ENCODE data around the gene NDUFV2.

Gene NDUFV2

DNA sequence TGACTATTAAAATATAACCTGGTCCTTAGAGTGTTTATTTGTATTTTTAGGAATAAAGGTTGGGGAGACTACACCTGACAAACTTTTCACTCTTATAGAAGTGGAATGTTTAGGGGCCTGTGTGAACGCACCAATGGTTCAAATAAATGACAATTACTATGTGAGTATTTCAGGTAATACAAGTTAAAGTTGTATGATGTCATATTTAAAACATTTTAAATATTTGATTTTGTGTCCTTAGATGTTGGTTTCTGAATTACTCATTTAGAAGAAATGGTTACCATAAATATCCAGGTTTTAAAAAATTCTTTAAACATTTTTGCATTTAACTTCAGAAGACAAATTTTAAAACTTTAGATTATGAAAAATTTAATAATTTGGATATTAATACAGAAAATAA is 22.3 kb downstream of the NDUFV2 start:
- DNase-seq, result no peak

DNA sequence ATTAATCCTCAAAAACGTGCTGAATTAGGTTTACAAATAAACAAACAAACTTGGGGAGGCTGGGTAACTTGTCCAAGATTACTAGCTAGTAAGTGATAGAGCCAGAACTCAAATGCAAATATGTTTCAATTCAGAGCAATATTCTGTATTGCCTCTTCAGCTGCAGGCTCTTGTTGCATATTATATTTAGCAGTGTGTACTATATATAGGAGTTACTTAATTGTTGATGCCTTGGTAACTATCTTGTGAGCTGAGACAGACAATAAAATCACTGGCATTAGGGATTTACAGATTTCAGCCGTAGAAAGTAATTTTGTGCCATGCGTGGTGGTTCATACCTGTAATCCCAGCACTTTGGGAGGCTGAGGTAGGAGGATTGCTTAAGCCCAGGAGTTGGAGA is 23.8 kb downstream of the NDUFV2 start:
- DNase-seq, result no peak

DNA sequence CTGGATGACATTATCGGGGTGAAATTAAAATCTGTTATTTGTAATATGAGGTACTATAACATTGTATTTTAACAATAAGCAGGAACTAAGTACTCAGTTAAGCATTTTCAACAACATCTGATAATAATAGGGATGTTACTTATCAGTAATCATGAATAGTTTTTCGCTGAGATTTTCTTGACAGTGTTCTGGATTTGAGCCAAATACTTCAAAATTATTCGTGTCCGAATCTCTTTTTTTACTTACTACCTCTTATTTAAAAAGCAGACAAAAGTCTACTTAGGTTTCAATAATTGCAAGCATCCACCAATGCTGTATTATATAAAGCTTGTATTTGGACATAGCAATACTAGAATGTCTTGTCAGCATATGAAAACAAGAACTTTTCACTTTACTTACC is 27.7 kb downstream of the NDUFV2 start:
- DNase-seq, result no peak

DNA sequence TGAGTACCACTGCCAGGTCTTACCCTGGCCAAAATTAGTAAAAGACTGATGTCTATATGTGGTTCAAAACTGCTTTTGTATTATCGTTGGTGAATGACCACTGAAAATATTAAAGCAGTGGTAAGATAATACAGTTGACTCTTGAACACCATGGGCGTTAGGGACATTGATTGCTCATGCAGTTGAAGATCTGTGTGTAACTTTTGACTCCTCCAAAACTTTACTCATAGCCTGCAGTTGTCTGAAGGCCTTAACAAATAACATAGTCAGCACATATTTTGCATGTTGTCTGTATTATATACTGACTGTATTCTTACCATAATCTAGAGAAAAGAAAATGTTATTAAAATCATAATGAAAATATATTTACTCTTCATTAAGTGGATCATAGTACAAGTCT is 28.3 kb downstream of the NDUFV2 start:
- no peak for DNase-seq

DNA sequence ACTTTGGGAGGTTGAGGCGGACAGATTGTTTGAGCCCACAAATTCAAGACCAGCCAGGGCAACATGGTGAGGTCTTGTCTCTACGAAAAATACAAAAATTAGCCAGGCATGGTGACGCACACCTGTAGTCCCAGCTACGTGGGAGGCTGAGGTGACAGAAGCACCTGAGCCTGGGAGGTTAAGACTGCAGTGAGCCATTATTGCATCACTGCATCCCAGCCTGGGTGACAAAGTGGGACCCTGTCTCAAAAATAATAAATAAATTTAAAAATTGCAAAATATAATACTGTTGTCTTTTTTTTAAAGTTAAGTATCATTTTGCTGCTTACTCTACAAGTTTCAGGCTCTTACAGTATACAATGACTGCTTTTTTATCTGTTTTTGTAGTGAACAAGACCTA is 30.1 kb downstream of the NDUFV2 start:
- DNase-seq, result no peak

DNA sequence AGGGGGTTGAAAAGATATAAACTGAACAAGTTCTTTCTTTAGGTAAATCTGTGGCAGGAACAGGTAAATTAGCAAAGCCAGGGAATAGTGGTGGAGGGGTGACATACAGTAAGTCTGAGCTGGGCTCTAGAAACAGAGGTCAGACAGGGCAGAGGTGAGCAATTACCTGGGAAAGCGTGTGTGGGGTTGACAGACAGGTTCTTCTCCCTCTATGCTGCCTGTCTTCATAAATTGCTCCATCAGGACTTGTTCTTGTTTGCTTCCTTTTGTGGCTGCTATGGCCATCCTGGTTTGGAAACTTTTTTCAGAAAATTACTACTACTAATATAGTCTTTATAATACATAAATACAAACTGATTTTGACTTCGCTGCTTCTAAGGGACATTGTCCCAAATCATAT is 30.7 kb downstream of the NDUFV2 start:
- no peak for DNase-seq

DNA sequence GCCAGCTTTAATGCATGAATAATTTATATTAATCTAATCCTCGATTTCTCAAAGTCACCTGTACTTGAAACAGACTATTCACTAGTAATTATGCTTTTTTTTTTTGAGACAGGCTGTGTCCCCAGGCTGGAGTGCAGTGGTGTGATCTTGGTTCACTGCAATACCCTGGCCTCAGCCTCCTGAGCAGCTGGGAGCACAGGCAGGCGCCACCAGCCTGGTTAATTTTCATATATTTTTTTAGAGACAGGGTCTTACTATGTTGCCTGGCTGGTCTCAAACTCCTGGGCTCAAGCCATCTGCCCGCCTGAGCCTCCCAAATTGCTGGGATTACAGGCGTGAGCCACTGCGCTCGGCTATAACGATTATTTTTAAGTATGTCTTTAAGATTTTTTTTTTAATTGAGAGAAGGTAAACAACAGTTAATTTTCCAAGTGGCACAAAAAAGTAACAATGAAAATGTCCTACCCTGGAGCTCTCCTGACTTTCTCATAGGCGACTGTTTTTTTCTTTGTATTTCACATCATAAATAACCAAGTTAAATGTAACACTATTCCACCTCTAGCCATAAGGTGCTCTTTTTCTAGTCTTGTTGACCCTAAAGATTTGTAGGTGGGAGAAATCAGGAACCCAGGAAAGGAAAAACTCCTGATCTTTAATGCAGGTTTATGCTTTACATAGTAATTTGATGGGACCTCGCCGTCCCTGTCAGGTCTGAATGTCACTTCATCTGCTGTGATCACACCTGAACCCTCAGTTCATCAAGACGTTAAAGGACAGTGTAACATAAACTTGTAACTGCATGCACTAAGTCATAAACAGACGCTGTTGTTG is 32.8 kb downstream of the NDUFV2 start:
- DNase-seq, result no peak

DNA sequence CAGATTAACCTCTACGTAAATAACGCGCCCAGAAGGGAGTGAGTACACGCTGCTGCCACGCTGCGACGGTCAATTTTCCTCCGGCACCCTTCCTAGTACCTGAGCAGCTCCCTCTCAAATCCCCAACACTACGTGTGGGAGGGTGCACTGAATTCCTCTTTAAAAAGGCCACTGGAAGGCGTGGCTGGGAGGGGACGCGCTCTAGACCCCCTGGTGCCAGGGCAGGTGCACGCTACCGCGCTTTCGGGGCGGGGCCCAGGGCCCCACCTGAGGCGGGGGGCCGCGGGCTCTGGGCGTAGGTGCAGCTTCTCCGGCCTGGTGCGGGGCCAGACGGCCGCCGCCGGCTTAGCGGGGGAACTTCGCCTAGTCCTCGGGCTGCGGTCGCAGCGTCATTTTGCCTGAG is 33.4 kb downstream of the NDUFV2 start:
- no peak for DNase-seq

DNA sequence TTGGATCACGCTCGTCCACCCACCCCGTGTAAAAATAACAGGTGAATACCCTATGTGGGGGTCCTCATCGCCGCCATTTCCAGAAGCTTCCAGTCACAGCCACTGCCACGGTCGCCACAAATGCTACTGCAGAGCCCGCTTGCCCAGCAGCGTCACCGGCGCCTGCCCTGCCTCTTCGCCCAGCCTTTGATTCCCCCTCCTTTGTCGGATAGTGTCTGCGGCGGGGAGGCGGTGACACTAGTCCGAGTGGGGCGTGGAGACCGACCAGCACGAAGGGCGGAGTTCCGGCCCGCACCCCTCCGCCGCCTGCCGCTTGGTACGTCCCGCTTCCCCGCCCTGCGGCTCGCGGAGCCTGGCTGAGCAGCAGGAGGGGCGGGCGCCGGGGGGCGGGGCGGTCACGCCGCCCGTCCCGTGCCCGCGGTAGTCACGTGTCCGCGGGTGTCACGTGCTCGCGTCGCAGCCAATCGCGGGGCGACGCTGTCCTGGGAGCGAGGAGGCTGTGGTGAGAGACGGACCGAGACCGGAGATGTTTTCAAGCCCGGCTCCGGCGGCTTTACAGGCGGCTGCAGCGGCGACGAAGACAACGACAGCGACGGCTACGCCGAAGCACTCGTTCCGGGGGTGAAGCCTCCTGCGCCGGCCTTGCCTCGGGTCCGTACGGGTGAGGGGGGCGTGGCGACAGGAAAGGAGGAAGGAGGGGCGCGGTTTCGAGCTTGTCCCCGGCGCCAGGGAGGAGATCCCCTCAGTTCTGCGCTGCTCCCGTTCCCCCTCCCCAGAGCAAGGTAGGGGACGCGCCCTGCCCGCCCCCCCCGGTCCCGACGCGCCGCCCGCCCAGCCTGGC is 34.0 kb downstream of the NDUFV2 start, which contains the start of gene ANKRD12:
TSS of gene ANKRD12 (plus strand) at position 467 of the 841 bp plus-strand sequence. CDS start 45,652 bp downstream, outside the sequence.
- DNase-seq, result peak; percentile 97

DNA sequence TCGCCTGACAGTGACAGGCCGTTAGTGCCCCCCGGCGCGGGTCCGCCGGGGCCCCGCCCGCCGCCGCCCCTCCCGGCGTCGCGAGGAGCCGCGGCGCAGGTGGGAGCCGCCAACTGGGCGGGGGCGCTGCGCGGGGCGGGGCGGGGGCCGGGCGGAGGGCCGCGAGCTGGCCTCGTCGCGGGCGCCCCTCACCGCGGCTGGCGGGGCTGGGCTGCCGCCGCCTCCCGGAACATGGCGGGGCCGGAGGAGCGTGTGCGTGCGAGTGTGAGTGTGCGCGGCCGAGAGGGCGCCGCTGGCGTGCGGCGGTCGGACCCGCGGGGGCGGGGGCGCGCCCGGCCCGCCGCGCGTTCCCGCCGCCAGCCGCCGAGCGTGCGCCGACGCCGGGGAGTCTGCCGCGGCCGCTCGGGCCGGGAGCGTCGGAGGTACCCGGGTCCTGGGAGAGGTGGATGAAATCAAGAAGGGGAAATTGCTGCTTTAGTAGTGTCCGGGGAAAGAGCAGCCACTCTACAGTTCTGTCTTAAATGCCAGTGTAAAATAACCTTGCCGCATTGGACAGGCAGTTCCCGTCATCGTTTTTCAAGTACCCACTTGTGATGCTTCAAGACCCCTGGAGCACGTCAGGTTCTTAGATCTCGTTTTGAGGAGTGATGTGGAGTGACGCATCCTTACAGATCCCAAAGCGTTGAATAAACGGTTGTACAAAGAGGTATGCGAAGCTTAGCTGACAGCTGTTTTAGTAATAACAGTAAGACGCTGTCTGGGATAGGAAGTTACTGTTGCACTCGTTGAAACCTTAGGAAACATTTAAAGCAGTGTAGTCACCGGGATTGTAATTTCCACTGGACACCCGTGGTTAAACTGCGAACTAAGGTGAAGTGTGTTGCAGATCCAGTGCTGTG is 34.9 kb downstream of the NDUFV2 start:
- DNase-seq, result peak; percentile 46

DNA sequence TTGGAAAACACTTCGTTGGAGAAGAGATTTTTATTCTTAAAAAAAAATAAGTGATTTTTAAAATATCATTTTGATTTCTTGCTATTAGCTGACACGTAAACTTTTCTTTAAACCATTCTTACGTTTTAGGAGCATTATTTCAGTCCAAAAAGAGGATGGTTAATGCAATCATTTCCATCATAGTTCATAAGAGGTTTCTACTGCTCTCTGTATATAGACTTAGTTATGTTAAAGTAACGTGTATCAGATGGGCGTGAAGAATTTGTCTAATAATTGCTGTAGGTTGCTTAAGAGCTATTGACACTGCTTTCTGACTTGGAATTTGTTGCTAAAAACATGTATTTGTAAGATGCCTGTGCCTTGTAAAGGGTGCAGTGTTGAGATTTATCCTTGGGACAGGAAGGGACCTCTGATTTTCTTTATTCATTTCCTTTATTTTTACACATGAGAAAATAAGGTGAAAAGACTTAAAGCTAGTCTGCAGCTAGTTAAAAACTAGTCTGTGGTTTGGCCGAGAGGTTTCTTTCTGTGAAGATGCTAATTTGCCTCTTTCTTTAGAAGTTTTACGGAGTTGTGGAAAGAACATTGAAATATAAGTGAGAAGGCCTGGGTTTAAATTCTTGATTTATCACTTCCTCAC is 37.0 kb downstream of the NDUFV2 start:
- no peak for DNase-seq

DNA sequence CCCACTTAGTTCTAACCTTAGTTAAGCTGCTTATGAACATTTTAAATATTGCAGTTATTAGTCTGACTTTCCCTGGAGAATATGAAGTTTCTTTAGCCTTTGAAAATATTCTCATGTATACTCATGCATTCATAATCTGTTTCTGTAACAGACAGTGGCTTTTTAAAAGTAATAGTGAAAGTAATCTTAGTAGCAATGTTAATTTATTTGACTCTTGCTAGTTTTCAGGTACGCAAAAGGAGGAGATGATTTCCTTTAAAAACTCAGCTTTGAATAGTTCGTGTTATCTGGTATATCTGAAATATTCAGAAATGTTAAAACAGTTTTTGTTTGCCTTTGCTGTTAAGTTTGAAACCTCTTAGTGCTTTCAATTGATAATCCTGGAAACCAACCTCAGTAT is 37.9 kb downstream of the NDUFV2 start:
- DNase-seq, result no peak

DNA sequence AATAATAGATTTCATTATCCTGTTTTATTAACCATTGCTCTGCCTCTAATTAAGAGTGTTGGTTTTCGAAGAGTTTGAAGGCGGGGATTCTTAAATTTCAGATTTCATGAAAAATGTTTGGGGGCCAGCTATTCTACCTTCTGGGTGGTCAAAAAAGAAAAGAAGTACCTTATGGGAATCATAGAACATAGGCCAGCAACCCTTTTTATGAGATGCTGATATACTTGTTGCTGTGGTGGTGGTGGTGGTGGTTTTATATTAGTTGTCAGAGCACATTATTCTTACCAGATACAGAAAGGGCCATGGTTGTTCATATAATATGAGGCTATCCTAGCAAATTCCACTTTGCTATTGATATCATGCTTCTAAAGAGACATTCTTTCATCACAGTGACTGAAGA is 38.5 kb downstream of the NDUFV2 start:
- DNase-seq, result no peak

DNA sequence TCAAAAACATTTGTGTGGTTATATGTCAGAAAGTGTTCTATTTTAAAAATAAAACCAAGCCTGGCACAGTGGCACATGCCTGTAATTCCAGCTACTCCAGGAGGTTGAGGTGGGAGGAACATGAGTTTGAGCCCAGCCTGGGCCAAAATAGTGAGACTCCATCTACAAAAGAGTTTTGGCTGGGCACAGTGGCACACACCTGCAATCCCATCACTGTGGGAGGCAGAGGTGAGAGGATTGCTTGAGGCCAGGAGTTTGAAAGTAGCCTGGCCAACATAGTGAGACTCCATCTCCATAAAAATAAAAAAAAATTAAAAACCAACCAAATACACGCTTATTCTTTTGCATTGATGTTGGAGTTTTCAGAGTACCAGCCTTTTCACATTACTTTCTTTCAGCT is 43.7 kb downstream of the NDUFV2 start:
- DNase-seq, result no peak

DNA sequence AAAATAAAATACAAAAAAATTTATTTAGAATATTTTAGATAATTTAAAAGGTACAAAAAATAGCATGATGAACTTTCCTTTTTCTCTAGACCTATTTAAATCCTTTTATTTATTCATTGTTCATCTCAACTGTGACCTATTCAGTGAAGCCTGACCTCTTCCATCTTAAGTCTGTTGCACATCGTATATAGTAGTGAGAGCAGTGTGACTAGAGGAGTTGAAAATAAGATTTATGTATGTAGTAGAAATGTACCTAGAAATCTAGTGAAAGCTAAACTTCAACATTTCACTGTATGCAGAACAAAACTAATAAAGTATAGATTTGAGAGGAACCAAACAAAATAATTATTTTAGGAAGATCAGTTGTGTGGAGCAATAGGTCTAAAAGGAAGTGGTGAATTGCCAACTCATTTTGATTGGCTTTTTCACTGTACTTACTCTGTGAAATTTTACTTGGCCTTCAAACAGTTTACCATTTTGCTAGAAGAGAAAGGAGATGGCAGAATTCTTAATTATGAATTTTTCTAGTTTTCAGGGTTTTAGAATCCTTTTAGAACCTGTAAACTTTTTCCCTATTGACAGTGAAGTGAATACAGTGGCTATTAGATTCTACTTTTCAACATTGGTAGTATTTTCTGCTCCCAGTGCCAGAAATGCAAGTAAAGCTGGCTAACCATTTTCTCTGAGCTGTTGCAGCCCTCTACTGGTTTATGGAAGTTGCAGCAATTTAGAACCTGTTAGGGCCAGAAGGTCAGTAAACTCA is 45.1 kb downstream of the NDUFV2 start:
- DNase-seq, result no peak

DNA sequence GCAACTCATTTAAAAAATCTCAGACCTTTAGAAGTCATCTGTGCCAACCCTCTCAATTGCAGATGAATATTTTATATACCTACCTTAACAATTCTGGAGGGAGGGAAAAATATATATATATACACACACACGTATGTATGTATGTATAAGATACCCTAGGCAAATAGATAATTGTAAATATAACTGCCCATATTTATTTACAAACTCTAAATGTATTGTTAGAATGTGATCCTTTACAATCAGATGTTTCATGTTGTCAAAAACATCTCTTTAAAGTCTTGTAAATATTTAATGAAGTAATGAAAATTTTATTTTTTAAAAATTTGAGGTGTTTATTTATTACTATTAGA is 45.7 kb downstream of the NDUFV2 start:
- no peak for DNase-seq

DNA sequence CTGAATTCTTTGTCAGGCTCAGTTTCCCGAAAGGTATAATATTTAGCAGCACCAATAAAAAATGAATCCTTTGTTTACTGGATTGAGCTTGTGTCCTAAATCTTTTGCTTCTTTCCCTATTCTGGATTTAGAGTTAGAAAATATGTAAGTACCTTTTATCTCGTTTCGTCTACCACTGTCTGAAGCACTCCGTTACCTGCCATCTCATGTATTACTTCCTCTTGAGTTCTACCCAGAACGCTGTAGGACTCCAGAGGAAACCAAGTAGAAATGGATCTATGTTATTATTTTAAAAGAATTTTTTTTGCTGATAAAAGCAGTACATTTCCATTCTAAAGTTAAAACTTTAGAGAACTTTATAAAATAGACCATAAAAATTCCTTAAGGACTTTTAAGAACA is 47.6 kb downstream of the NDUFV2 start:
- DNase-seq, result no peak

DNA sequence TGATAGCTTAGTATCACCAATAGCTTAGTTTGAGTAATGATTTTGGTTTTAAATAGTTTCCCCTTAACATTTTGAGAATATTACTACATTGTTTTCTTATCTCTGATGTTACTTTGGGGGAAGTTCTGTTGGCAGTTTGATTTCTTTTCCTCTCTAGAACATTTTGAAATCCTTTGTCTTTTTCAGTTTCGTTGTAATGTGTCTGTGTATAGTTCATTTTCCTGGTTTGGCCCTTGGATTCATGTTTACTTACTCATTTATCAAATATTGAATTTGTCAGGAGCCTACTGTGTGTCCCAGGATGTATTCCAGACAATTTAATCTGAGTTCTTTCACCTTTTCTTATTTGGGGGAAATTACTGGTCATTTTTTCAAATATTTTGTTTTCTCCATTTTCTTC is 50.8 kb downstream of the NDUFV2 start:
- no peak for DNase-seq

DNA sequence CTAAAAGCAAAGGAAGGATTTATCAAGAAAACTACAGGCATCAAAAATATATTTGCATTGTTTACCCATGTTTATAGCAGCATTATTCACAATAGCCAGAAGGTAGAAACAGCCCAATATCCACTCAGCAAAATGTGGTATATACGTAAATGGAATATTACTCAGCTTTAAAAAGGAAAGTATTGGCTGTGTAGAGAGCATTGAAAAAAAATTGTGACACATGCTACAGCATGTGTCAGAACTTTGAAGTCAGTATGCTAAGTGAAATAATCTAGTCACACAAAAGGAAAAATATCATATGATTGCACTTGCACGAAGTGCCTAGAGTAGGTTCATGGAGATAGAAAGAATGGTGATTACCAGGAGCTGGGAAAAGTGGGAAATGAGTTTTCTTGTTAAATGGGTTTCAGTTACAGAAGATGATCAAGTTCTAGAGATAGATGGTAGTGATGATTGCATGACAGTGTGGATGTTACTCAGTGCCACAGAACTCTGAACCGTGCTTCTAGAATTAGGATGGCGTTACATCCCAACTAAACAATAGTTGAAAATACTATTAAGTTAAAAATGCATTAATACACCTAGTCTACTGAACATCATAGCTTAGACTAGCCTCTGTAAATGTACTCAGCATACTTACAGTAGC is 54.2 kb downstream of the NDUFV2 start:
- no peak for DNase-seq

DNA sequence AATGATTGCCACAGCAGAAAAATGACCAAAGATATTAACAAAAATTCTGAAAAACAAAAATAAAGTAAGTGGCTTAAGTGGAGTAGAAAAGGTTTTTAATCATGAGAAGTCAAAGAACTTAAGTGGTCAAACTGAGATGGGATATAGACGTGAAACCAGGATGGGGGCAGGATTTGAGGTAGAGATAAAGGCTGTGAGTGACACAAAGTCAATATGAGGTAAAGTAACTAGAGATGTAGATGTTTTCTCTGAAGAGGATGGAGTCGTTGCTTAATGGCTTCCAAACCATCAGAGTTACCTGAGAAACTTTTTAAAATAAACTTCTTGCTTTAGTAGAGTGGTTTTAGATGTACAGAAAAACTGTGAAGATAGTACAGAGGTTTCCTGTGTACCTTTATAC is 55.3 kb downstream of the NDUFV2 start:
- DNase-seq, result no peak

DNA sequence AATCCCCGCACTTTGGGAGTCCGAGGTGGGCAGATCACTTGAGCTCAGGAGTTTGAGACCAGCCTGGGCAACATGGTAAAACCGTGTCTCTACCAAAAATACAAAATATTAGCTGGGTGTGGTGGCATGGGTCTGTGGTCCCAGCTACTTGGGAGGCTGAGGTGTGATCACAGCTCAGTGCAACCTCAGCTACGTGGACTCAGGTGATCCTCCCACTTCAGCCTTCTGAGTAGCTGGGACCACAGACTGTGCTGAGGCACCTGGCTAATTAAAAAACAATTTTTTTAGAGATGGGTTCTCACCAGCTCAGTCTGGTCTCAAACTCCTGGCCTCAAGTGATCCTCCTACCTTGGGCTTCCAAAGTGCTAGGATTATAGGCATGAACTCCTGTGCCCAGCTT is 57.5 kb downstream of the NDUFV2 start:
- DNase-seq, result no peak

All from activated CD4-positive, alpha-beta T cell treated with anti-CD3 and anti-CD28 coated beads for 1 hour (primary cell).